Fibroblast of mammary gland (primary cell): Measurements from ENCODE around the gene TRMT2A.
A peak's percentile ranks its signal among the peaks of the same experiment; 100 is the strongest.

Experiments used
- DNase-seq: peaks from one replicate; pipeline ENCODE4 v3.0.0-alpha.2; 2010; ENCODE audit warnings: low read depth
- H3K4me3 ChIP-seq: 2 replicates; pipeline ENCODE4 v1.5.1; 2011; ENCODE audit warnings: low read depth, mild to moderate bottlenecking, low read length, moderate library complexity; ENCODE audit not compliant: control insufficient read depth
- CTCF ChIP-seq: conservative IDR thresholded peaks from 2 replicates; pipeline ENCODE4 v1.5.1; 2011; ENCODE audit warnings: low read depth, low read length, inconsistent platforms; ENCODE audit not compliant: control insufficient read depth, insufficient read depth

Gene TRMT2A

GRCh38 chr22:20083891-20084546 lies 33.0 kb downstream of the TRMT2A start:
- no peak overlapping the region for H3K4me3 ChIP-seq
- TF ChIP-seq CTCF, result no peak
- DNase-seq, result no peak

- no peak for TF ChIP-seq CTCF
- H3K4me3 ChIP-seq, result no peak overlapping the region
- no peak for DNase-seq
Observed at GRCh38 chr22:20083157-20083890, 33.7 kb downstream of the TRMT2A start.

- peak; percentile 71 for DNase-seq
- TF ChIP-seq CTCF, result no peak
- peak overlapping the region; percentile 98 for H3K4me3 ChIP-seq
Observed at GRCh38 chr22:20080776-20081654, 36.0 kb downstream of the TRMT2A start.

- peak; percentile 34 for DNase-seq
- peak overlapping the region; percentile 98 for H3K4me3 ChIP-seq
- no peak for TF ChIP-seq CTCF
Observed at GRCh38 chr22:20080445-20080775, 36.6 kb downstream of the TRMT2A start.

- DNase-seq, result peak; percentile 92
- peak within 1 kb of the TSS; percentile 98 for H3K4me3 ChIP-seq
Observed at GRCh38 chr22:20079745-20080444, 37.1 kb downstream of the TRMT2A start, which contains the start of gene DGCR8. DGCR8 (plus strand) TSS chr22:20080241; CDS start chr22:20085964, 5,723 bp downstream.

More at GRCh38 chr22:20079745-20080444, 37.1 kb downstream of the TRMT2A start, which contains the start of gene DGCR8:
- no peak for TF ChIP-seq CTCF
